Endometrial microvascular endothelial cells (primary cell): Measurements from ENCODE around the gene KIF27. TPM values are rescaled to one million over a fixed set of nuclear protein-coding genes. Genes with fewer than 3 reads are reported as not detected.
"Not testable (repeated sequence)": the region's sequence is repeated elsewhere in the genome, so short reads cannot be mapped to it uniquely, and the experiment has no call there.

Experiments
- in situ Hi-C: cut with HindIII; loops from 2 replicates; pipeline ENCODE4 v1.10.0; 2017; ENCODE audit warnings: low sequenced_read_pairs, low pct_unique_long_range_greater_than_20kb; ENCODE audit errors: inconsistent ontology term
- total RNA-seq: library from RNA; depleted of rRNA; stranded (reverse); fragments of >200 nt; gene quantifications from one replicate; pipeline ENCODE4 v1.2.3, GENCODE V29; 2015; ENCODE audit errors: inconsistent ontology term

KIF27 gene
- total RNA-seq, 1 donor from 2014 or later, result 0.56 TPM

DNA sequence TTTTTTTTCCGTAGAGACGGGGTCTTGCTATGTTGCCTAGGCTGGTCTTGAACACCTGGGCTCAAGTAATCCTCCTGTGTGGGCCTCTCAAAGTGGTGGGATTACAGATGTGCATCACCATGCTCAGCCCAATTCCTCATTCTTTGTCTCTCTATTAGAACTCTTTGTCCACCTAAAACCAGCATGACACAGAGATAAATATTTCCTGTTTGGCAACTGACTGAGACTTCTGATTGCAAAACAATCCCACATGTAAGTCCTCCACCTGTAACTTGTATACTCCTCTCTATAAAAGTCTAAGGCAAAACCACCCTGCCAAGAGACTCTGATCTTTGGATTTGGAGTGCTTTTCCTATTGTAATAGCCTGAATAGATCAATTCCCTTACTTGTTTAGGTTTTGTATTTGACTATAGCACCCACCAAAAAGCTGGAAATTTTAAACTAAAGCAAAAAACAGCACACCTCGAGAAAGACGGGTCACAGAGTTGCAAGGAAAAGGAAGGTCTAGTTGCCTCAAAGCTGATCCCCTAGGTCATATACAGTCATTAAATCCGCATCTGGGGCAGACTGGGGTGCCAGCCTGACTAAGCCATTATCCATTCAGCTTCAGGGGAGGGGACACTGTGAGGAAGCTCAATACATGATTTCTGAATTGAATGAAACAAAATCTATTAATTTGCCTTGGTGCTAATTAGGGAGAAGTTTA is 13.5 kb upstream of the KIF27 start:
- in situ Hi-C loops, result loop anchor here (25.0 kb wide), 1 partner anchor 328 kb away; no protein-coding TSS in a partner anchor

- in situ Hi-C loops, result loop anchor here (25.0 kb wide), 1 partner anchor 329 kb away; no protein-coding TSS in a partner anchor
Measured at GRCh38 chr9:83933790-83934189, 12.6 kb upstream of the KIF27 start.

DNA sequence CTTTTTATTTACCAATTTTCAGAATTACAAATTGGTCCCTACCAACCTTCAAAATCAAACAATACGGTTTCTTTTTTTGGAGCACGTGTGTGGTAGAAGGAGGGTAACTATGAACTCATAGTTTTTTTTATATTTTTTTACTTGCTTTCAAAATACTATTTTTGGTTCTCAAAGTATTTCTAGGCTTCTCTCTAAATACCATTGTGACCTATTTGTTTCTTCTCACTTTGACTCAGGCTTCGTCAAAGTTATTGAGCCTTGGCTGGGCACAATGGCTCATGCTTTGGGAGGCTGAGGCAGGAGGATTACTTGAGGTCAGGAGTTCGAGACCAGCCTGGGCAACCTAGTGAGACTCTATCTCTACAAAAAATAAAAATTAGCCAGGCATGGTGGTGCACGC is 11.6 kb upstream of the KIF27 start:
- in situ Hi-C loops, result loop anchor here (25.0 kb wide), 1 partner anchor 329 kb away; no protein-coding TSS in a partner anchor

GRCh38 chr9:83932011-83932410 is 10.8 kb upstream of the KIF27 start:
- in situ Hi-C loops, result loop anchor here (25.0 kb wide), 1 partner anchor 330 kb away; no protein-coding TSS in a partner anchor

DNA sequence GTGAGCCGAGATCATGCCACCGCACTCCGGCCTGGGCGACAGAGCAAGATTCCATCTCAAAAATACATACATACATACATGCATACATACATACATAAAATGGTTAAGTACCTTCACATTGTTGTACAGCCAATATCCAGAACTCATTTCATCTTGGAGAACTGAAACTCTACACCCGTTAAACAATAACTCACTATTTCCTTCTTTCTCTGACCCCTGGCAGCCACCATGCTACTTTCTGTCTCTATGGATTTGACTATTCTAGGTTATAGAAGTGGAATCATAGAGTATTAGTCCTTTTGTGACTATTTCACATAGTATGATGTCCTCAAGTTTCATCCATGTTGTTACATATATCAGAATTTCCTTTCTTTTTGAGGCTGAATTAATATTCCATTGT is 9.6 kb upstream of the KIF27 start:
- in situ Hi-C loops, result loop anchor here (25.0 kb wide), 1 partner anchor 331 kb away; no protein-coding TSS in a partner anchor

GRCh38 chr9:83927591-83927990 is 6.4 kb upstream of the KIF27 start:
- in situ Hi-C loops, result loop anchor here (25.0 kb wide), 1 partner anchor 335 kb away; no protein-coding TSS in a partner anchor

- in situ Hi-C loops, result no loop called here
Measured at GRCh38 chr9:83920469-83920926, 734 bp downstream of the KIF27 start.

DNA sequence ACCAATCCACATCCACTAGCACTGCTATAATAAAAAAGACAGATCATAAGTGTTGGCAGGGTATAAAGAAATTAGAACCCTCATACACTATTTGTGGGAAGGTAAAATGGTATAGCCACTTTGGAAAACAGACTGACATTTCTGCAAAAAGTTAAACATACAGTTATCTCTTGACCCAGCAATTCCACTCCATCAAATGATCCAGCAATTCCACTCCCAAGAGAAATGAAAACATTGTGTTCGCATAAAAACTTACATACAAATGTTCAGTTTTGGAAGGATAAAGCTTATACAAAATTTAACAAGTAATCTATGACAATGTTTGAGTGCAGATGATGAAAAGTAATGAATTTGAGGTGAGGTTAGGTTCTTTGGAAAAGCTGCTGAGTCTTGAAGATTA is 2.1 kb downstream of the KIF27 start:
- in situ Hi-C loops, result no loop called here

DNA sequence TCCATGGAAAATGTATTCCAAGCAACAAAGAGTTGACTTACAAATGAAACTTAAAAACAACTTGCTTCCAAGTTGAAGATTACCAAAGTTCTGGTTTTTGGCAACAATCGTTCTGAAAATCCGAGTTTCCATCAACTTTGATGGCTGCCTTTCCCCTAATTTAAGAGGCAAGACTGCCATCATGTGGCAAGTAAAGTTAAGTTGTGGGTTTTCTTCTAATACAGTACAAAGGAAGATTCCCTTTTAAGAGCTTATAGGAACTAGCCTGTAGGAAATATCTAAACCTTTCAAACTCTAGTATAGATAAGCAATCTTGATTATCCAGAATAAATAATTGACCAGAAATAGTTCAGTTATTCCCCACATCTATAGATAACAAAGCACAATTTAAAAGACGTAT is 9.0 kb downstream of the KIF27 start:
- in situ Hi-C loops, result not testable (repeated sequence)

GRCh38 chr9:83906144-83906543 is 15.1 kb downstream of the KIF27 start:
- in situ Hi-C loops, result no loop called here

DNA sequence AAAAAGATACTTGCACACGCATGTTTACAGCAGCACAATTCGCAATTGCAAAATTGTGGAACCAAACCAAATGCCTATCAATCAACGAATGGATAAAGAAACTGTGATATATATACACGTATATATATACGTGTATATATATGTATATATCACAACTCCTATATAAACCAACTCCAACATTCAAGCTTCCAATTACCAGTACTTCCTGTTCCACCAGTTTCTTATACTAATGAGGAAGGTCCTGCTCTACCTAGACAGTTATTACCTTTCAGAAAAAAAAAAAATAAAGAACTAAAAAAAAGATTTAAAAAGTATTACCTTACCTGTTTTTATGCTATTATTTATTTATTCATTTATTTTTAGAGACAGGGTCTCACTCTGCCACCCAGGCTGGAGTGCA is 20.6 kb downstream of the KIF27 start:
- in situ Hi-C loops, result not testable (repeated sequence)

DNA sequence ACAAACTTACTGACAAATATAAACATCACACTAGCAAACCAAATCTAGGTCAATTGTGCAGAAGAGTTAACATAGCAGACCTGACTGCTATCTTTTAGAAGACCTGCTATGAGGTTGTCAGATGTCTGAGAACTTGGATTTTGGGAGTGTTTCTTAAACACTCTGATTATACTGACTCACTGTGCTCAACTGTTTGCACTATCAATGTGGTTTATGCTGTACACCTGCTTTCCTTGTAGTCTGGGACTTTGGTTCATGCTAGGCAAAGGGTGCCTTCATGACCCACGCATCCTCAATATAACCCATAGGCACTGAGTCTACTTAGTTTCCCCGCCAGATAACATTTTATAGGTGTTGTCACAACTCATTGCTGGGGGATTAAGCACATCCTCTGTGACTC is 26.9 kb downstream of the KIF27 start:
- in situ Hi-C loops, result not testable (repeated sequence)

- in situ Hi-C loops, result not testable (repeated sequence)
Measured at GRCh38 chr9:83886498-83886897, 34.7 kb downstream of the KIF27 start.

DNA sequence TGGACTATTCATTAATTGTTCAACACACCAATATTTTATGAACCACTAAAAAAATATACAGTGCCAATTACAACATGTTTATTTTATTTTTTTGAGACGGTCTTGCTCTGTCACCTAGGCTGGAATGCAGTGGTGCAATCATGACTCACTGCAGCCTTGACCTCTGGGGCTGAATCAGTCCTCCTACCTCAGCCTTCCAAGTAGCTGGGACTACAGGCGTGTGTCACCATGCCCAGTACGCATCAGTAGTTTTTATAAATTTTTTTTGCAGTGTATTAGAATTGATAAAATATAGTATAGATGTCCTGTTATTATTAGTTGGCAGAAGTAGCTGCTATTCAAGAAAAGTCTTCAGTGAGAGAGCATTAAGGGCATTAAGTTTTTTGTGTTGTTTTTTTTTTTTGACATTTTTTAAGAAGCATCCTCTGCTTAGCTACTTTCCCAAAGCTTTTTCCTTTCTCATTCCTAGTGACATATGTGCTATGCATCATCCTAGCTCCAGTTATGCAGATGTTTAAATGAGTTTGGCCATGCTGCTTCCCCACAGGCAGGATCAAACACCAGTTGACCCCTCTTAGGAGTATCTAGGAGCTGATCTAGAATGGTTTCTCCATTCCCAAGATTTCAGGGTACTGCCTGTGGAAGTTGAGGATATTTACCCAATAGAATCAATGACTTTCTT is 35.5 kb downstream of the KIF27 start:
- in situ Hi-C loops, result not testable (repeated sequence)

GRCh38 chr9:83881687-83882408 is 39.4 kb downstream of the KIF27 start:
- in situ Hi-C loops, result not testable (repeated sequence)

DNA sequence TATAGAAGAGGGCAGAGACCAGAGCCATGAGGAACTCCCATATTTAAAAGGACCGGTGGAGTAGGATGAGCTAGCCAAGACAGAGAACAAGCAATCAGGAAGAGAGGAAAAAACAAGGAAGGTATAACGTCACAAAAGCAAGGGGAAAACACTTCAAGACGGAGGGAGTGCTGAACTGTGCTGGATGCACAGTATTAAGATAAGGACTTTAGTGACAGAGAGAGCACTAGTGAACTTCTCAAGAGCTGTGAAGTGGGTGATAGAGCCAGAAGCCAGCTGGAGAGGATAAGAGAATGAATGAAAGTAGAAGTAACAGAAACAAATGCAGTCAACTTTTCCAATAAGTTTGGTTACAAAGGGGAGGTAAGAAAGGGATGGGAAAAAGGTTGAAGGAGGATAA is 45.7 kb downstream of the KIF27 start:
- in situ Hi-C loops, result not testable (repeated sequence)

- in situ Hi-C loops, result not testable (repeated sequence)
Measured at GRCh38 chr9:83849895-83850294, 71.3 kb downstream of the KIF27 start.

DNA sequence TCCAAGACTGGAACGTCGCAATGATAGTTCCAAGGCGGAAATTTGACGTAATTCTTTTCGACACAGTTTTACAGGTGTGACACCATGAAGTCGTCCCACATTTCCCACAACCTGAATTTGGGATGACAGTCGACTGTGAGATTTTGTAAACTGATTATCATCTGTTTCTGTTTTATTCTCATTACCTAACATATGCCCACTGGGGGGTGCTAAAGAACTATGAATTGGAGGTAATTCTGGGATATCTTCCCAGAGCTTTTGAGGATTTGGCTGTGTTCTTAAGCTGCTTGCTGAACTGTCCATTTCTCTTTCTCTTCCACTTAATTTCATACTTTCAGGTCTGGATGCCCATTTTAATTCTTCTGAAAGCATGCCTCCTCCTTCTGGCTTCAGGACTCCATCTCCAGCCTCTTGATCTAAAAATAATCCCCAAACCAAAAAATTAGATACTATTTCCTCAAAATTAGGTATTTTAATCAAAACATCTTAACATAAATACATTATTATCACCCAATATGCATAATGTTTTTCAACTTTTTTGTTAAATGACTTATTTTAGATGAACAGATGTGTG is 84.1 kb downstream of the KIF27 start:
- in situ Hi-C loops, result not testable (repeated sequence)

GRCh38 chr9:83830426-83831071 is 90.7 kb downstream of the KIF27 start:
- in situ Hi-C loops, result not testable (repeated sequence)
